SK-MEL-5 (cell line): Measurements from ENCODE around the gene SLC24A4. TPM values are rescaled to one million over a fixed set of nuclear protein-coding genes. Genes with fewer than 3 reads are reported as not detected.

Experiments used
- DNase-seq: peaks from one replicate; pipeline ENCODE4 v3.0.0-alpha.2; 2016; ENCODE audit warnings: low read depth, low spot score
- in situ Hi-C: cut with HindIII; loops from 2 replicates; pipeline ENCODE4 v1.10.0; 2016; ENCODE audit warnings: low sequenced_read_pairs, high pct_unique_total_duplicates, low pct_unique_long_range_greater_than_20kb
- total RNA-seq: library from RNA; depleted of rRNA; stranded (reverse); fragments of >200 nt; shearing (Covaris generic); gene quantifications from 2 replicates; pipeline ENCODE4 v1.2.3, GENCODE V29; 2014

SLC24A4 gene
- total RNA-seq, 1 experiment from 2014 or later = 0.24 TPM

DNA sequence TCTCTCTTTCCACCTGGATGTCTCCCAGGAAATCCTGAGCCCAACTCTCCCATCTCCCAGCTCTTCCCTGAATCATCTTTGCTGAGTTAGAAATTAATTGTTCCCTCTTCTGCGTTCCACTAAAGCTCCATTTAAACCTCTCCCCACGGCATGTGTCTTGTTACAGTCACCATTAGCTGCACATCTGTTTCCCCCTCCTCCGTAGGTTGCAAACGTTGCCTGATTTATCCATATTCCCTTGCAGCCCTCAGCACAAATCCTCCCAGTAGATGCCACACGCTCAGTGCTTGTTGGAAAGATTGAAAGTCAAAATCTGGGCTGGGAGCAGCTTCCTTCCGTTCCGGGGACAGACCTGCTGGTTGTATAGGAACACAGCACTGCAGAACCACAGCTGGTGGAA lies 90.4 kb downstream of the SLC24A4 start:
- in situ Hi-C loops = no loop called here
- no peak for DNase-seq

DNA sequence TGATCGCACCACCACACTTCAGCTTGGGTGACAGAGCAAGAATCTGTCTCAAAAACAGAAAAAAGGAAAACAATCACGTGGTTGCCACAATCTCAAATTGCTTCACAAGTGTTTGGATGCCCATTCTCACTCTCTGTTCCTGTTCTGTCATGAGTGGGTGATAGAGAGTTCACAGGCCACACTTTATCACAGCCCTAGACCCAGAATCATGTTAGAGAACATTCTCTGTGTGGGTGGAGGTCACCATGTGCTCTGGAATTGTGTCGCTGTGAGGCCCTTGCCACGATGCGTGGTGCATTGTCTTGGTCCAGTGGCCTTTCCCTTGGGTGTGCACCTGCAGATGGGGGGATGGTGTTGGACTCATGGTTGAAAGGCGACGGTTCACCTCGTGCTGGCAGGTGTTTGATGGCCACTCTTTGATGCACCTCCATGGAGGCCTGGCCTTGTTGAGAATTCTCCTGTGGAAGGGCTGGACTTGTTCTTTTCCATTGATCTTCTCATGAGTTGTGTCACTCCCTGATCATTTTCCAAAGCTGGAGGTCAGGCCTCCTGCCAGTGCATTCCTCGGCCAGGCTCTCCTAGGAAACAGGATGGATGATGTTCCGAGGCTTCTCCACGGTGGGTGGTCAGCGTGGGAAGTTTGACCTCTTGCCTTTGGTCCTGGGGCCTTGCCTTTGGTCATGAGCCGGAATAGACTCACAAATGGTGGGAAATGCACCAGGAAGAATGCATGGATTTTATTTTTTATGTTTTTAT lies 91.9 kb downstream of the SLC24A4 start:
- in situ Hi-C loops = no loop called here
- no peak for DNase-seq

DNA sequence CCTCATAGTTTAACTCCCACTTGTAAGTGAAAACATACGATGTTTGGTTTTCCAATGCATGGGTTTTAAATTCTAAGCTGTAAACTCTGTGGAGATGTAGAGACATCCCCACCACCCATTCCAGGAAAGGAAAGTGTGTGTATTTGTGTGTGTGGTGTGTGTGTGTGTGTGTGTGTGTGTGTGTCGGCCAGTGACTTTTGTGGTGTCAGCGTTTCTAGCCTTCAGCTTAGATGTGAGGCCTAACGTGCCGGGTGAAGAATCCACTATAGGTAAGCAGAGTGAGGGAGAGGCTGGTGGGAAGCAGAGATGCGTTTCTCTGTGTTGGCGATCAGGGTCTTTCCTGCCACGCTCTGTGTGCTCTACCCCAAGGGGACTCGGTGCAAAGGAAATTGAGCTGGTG lies 93.0 kb downstream of the SLC24A4 start:
- no peak for DNase-seq
- in situ Hi-C loops = no loop called here

- in situ Hi-C loops = no loop called here
- no peak for DNase-seq
These were observed 93.6 kb downstream of the SLC24A4 start for GRCh38 chr14:92416544-92416943.

- DNase-seq = no peak
- in situ Hi-C loops = no loop called here
These were observed 94.8 kb downstream of the SLC24A4 start for GRCh38 chr14:92417759-92418158.

DNA sequence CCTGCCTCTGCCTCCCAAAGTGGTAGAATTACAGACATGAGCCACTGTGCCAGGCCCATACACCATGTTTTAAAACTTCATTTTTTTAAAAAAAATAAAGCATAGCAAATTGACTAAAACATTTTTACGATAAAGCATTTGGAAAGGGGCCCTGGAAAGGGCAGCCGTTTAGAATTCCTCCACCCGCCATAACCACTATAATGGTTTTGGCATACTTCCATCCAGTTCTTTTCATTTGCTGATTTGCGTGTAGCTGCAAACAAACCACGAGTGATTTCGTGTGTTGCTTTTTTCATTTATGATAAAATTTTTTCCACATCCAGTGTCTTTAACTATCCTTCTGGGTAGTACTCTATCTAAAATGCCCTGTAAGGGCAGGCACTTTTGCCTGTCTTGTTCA lies 98.8 kb downstream of the SLC24A4 start:
- no peak for DNase-seq
- in situ Hi-C loops = no loop called here

- in situ Hi-C loops = no loop called here
- no peak for DNase-seq
These were observed 102.1 kb downstream of the SLC24A4 start for GRCh38 chr14:92425101-92425500.

DNA sequence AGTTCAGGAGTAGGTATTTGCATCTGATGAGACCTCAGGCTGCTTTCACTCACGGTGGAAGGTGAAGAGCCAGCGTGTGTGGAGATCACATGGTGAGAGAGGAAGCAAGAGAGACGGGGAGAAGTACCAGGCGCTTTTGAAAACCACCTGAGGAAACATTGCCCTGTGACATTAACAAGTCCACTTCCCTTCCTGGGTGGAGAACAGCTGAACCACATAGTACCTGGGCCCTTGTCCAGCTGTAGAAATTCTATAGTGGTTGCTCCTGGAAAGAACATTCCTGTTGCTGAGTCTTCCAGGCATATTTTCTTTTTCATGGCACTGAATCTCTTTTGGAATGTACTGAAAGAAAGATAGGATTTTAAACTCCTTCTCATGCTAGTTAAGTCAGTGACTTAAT lies 103.3 kb downstream of the SLC24A4 start:
- in situ Hi-C loops = no loop called here
- DNase-seq = no peak

GRCh38 chr14:92427096-92427495 lies 104.1 kb downstream of the SLC24A4 start:
- in situ Hi-C loops = no loop called here
- no peak for DNase-seq

DNA sequence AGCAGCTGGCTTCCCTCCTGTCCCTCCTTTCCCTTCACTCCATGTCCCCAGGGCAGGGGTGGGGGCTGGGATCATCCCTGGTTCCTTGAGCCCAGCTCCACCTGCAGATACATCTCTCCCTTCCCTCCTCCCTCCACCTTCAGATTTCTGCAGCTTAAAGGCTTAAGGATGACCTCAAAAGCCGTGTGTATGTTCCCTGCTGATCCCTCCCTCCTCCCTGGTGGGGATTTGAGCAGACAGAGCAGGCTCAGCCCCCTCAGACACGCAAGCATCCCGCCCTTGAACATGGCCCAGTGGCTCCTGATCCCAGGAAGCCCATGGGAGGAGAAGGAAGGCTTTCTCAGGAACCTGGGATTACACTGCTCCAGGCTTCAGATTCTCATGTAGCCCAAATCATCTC lies 107.7 kb downstream of the SLC24A4 start:
- DNase-seq = no peak
- in situ Hi-C loops = no loop called here

DNA sequence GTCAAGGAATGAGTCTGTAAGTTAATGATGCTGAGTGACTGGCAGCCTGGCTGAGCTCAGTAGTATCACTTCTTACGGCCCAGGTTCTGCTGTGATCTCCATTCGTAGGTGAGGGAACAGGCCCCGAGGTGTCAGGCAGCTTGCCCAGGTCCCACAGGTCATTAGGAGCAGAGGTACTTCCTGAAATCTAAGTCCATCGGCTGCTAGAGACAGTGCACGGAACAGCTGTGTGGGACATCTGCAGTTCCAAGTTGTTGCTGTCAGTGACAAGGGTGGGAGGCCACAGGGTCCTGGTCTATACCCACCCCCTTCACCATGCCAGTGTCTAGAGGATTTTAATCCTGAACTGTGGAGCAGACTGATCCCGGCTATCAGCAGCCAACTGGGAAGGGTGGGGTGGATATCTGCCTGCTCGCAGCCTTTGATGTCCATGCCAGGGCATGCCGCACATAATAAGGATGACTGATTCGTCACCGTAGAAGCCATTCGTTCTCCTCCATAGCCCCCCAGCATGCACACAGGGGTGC lies 108.3 kb downstream of the SLC24A4 start:
- in situ Hi-C loops = no loop called here
- DNase-seq = no peak

GRCh38 chr14:92433407-92433806 lies 110.4 kb downstream of the SLC24A4 start:
- no peak for DNase-seq
- in situ Hi-C loops = no loop called here

DNA sequence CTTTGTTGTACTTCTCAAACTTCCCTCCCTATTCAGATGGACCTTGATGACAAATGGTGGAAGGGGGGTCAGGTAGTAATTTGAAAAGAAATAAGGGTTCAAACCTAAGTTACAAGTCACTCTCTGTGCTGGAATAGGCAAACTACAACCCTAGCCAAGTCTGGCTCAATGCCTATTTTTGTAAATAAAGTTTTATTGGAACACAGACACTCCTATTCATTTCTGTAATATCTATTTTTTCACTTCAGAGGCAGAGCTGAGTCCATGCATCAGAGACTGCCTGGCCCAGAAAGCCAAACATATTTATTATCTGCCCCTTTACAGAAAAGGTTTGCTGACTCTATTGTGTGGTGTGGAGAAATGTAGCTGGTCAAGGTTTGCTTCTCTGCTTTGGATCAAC lies 112.2 kb downstream of the SLC24A4 start:
- in situ Hi-C loops = no loop called here
- no peak for DNase-seq

DNA sequence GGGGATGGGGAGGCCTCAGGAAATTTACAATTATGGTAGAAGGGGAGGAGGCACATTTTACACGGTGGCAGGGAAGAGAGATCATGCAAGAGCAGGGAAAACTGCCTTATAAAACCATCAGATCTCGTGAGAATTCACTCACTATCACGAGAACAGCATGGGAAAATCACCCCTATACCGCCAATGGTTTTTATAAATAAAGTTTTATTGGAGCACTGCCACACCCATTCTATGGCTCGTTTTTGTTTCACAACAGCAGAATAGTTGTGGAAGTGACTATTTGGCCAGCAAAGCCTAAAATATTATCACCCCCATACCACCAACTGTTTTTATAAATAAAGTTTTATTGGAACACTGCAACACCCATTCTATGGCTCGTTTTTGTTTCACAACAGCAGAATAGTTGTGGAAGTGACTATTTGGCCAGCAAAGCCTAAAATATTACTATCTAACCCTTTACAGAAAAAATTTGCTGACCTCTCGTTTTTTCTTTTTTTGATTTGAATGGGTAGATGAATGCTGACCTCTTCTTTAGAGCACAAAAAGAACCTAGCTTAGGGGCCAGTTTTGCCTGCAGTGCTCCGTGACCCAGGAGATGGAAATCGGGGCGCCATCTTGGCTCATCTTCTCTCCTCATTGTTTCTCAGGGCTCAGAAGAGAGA lies 113.3 kb downstream of the SLC24A4 start:
- DNase-seq = no peak
- in situ Hi-C loops = no loop called here

GRCh38 chr14:92437309-92437708 lies 114.3 kb downstream of the SLC24A4 start:
- DNase-seq = no peak
- in situ Hi-C loops = no loop called here

- in situ Hi-C loops = no loop called here
- DNase-seq = no peak
These were observed 114.8 kb downstream of the SLC24A4 start for GRCh38 chr14:92437729-92438285.

DNA sequence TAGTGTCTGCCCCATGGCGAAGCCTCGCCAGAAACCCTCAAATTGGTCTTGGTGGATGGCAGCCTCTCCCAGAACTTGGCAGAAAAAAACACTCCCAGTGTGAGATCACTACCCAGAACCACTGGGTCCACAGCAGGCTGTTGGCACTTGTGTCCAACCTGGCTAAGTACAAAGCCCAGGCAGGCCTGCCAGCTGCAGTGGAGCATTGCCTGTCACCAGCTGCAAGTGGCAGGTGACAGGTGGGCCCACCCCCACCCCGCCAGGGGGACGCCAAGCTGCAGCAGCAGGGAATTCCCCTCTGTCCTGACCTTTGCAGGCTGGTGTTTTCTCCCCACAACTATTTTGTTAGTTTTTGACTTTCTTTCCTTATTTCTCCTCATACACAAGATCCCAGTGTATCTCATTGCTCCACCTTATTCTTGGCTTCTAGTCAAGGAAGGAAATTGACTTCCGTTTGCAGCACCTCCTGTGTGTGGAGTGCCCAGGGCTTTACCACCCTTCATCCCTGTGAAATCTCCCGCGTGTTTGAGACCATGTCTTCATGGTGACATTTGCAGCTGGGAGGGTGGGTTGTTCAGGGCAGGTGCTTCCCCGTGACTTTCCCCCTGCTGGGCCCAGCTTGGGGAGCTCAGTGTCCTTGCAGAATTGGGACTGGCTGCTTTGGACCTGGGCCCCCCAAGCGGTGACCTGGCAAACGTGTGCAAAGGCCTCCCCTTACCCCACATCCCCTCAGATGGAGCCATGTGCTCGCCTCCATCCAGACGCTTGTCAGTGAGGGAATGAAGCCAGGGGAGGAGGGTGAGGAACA lies 116.8 kb downstream of the SLC24A4 start:
- in situ Hi-C loops = no loop called here
- no peak for DNase-seq

DNA sequence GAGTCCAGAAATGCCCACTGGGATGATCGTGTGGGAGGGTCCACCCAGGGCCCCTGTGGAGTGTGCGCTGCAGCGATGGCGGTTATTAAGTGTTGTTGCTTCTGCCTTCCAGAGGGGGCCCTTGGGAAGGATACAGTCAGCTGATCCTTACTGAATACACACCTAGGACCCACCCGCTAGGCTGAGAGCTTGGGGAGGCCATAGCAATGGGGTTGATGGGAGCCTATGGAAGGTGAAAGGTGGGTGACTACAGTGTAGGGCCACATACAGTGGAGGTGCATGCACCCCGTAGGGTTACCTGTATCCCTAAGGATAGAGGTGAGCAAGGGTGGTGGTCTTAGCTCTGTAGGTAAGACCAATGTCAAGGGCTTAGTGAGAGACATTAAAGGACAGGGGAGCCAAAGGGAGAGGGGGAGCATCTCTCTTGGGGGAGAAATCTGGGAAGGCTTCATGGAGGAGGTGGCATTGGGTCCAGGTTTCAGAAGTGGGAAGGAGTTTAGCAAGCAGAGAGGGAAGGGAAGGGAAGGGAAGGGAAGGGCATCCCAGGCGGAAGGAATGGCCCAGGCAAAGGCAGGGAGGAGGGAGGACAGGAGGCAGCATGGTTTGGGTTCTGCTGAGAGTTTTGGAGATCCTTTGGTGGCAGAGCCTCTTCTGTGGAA lies 117.5 kb downstream of the SLC24A4 start:
- no peak for DNase-seq
- in situ Hi-C loops = no loop called here
